ENCODE measurements around the gene GBP2.

Gene GBP2

DNA sequence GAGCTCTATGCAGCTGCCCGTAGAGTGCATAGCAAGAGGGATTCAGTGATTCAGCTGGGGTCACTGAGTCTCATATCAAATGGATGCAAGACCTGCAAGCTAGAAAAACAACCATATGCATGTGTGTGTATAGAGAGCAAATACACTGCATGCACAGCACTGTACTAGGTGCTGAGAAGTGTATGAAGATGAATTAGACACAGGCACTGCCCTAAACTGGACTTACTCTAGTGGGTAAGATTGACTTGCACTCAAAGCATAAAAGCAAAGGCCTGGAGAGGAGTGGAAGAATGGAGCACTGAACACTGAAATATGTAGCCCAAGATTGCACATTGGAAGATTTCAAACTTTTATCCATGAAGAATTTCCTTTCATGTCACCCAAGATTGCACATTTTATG, 55.4 kb downstream of the GBP2 start:
- H3K27ac ChIP-seq (ENCODE audit: extremely low read depth, low read depth, low read length): no peak overlapping the region
- H3K4me1 ChIP-seq (ENCODE audit: control insufficient read depth, insufficient read depth, low read length): no peaks in the 10 kb centered on the region
- no peaks in the 10 kb centered on the region for H3K9me3 ChIP-seq (ENCODE audit: control insufficient read depth, insufficient read depth, low read depth, low read length)
- CTCF ChIA-PET: no interaction called here
- POLR2A ChIA-PET: no interaction called here
- no peaks in the 10 kb centered on the region for H3K36me3 ChIP-seq (ENCODE audit: control insufficient read depth in 2 of 2, insufficient read depth in 1 of 2, low read length in 2 of 2)
- TF ChIP-seq ZNF626 (tag by site-specific recombination; IDR thresholded peaks at IDR 0.05) (no peak), ZNF571 (tag by site-specific recombination; IDR thresholded peaks at IDR 0.05) (no peak), ZNF555 (tag by site-specific recombination; conservative IDR thresholded peaks at IDR 0.05) (no peak), ZNF146 (tag by site-specific recombination; IDR thresholded peaks at IDR 0.05) (no peak), ZNF530 (tag by site-specific recombination; IDR thresholded peaks at IDR 0.05; ENCODE audit: low read depth) (no peak), ZNF404 (tag by site-specific recombination; IDR thresholded peaks at IDR 0.05) (no peak), GLIS1 (tag by site-specific recombination; IDR thresholded peaks at IDR 0.05) (no peak), ZNF677 (tag by site-specific recombination; IDR thresholded peaks at IDR 0.05) (no peak), ZNF214 (tag by site-specific recombination; IDR thresholded peaks at IDR 0.05; ENCODE audit: borderline replicate concordance) (no peak), ZNF302 (tag by site-specific recombination; IDR thresholded peaks at IDR 0.05; ENCODE audit: low read depth) (no peak), ZNF23 (tag by site-specific recombination; IDR thresholded peaks at IDR 0.05; ENCODE audit: borderline replicate concordance) (no peak), ZNF2 (tag by site-specific recombination; IDR thresholded peaks at IDR 0.05) (no peak)
- TF ChIP-seq, protein P1, sequence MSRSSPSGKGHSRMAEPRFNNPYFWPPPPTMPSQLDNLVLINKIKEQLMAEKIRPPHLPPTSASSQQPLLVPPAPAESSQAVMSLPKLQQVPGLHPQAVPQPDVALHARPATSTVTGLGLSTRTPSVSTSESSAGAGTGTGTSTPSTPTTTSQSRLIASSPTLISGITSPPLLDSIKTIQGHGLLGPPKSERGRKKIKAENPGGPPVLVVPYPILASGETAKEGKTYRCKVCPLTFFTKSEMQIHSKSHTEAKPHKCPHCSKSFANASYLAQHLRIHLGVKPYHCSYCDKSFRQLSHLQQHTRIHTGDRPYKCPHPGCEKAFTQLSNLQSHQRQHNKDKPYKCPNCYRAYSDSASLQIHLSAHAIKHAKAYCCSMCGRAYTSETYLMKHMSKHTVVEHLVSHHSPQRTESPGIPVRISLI (tag by site-specific recombination; IDR thresholded peaks at IDR 0.05): no peak
- TF ChIP-seq, protein P2, sequence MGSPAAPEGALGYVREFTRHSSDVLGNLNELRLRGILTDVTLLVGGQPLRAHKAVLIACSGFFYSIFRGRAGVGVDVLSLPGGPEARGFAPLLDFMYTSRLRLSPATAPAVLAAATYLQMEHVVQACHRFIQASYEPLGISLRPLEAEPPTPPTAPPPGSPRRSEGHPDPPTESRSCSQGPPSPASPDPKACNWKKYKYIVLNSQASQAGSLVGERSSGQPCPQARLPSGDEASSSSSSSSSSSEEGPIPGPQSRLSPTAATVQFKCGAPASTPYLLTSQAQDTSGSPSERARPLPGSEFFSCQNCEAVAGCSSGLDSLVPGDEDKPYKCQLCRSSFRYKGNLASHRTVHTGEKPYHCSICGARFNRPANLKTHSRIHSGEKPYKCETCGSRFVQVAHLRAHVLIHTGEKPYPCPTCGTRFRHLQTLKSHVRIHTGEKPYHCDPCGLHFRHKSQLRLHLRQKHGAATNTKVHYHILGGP (tag by site-specific recombination; IDR thresholded peaks at IDR 0.05): no peak
- TF ChIP-seq, protein P3, sequence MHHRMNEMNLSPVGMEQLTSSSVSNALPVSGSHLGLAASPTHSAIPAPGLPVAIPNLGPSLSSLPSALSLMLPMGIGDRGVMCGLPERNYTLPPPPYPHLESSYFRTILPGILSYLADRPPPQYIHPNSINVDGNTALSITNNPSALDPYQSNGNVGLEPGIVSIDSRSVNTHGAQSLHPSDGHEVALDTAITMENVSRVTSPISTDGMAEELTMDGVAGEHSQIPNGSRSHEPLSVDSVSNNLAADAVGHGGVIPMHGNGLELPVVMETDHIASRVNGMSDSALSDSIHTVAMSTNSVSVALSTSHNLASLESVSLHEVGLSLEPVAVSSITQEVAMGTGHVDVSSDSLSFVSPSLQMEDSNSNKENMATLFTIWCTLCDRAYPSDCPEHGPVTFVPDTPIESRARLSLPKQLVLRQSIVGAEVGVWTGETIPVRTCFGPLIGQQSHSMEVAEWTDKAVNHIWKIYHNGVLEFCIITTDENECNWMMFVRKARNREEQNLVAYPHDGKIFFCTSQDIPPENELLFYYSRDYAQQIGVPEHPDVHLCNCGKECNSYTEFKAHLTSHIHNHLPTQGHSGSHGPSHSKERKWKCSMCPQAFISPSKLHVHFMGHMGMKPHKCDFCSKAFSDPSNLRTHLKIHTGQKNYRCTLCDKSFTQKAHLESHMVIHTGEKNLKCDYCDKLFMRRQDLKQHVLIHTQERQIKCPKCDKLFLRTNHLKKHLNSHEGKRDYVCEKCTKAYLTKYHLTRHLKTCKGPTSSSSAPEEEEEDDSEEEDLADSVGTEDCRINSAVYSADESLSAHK (tag by site-specific recombination; IDR thresholded peaks at IDR 0.05): no peak
- no peak overlapping the region for H3K4me3 ChIP-seq (ENCODE audit: low read depth, low read length)

DNA sequence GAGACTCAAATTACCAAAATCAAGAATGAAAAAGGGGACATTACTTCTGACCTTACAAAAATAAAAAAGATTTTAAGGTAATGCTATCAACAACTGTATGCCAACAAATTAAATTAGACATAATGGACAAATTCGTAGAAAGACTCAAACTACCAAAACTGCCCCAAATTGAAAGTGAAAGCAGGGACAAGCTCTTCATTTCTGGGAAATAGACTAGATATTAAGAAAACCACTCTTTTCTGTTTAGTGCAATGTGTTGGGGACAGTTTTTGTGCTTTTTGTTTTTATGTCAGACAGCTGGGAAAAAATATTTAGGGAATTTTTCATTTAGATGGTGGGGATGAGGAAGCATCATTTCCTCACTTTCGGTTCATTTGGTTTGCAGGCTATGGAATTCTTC, 56.0 kb downstream of the GBP2 start:
- POLR2A ChIA-PET: no interaction called here
- CTCF ChIA-PET: no interaction called here
- Histone ChIP-seq H3K4me1 (ENCODE audit: control insufficient read depth, insufficient read depth, low read length) (no peaks in the 10 kb centered on the region), H3K9me3 (ENCODE audit: control insufficient read depth, insufficient read depth, low read depth, low read length) (no peaks in the 10 kb centered on the region), H3K27ac (ENCODE audit: extremely low read depth, low read depth, low read length) (no peak overlapping the region), H3K36me3 (ENCODE audit: control insufficient read depth in 2 of 2, insufficient read depth in 1 of 2, low read length in 2 of 2) (no peaks in the 10 kb centered on the region), H3K4me3 (ENCODE audit: low read depth, low read length) (no peak overlapping the region)
- TF ChIP-seq, protein P4, sequence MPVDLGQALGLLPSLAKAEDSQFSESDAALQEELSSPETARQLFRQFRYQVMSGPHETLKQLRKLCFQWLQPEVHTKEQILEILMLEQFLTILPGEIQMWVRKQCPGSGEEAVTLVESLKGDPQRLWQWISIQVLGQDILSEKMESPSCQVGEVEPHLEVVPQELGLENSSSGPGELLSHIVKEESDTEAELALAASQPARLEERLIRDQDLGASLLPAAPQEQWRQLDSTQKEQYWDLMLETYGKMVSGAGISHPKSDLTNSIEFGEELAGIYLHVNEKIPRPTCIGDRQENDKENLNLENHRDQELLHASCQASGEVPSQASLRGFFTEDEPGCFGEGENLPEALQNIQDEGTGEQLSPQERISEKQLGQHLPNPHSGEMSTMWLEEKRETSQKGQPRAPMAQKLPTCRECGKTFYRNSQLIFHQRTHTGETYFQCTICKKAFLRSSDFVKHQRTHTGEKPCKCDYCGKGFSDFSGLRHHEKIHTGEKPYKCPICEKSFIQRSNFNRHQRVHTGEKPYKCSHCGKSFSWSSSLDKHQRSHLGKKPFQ (tag by site-specific recombination; IDR thresholded peaks at IDR 0.05): no peak
- TF ChIP-seq ZNF311 (tag by site-specific recombination; IDR thresholded peaks at IDR 0.05; ENCODE audit: borderline replicate concordance) (no peak), ZNF16 (tag by site-specific recombination; IDR thresholded peaks at IDR 0.05; ENCODE audit: low read depth) (no peak), ZNF248 (tag by site-specific recombination; IDR thresholded peaks at IDR 0.05) (no peak), ZNF175 (tag by site-specific recombination; IDR thresholded peaks at IDR 0.05) (no peak), ZNF600 (tag by site-specific recombination; IDR thresholded peaks at IDR 0.05) (no peak), GLIS2 (tag by site-specific recombination; IDR thresholded peaks at IDR 0.05) (no peak), GFI1B (tag by site-specific recombination; IDR thresholded peaks at IDR 0.05) (no peak), KLF9 (tag by site-specific recombination; IDR thresholded peaks at IDR 0.05; ENCODE audit: low read depth) (no peak), ZBTB48 (tag by site-specific recombination; IDR thresholded peaks at IDR 0.05) (no peak), ZNF558 (tag by site-specific recombination; IDR thresholded peaks at IDR 0.05) (no peak), ZNF670 (tag by site-specific recombination; IDR thresholded peaks at IDR 0.05; ENCODE audit: low read depth) (no peak), ZNF830 (tag by site-specific recombination; IDR thresholded peaks at IDR 0.05; ENCODE audit: low read depth) (no peak), ZFP37 (tag by site-specific recombination; IDR thresholded peaks at IDR 0.05) (no peak), ZNF548 (tag by site-specific recombination; IDR thresholded peaks at IDR 0.05) (no peak)
- TF ChIP-seq, protein P5, sequence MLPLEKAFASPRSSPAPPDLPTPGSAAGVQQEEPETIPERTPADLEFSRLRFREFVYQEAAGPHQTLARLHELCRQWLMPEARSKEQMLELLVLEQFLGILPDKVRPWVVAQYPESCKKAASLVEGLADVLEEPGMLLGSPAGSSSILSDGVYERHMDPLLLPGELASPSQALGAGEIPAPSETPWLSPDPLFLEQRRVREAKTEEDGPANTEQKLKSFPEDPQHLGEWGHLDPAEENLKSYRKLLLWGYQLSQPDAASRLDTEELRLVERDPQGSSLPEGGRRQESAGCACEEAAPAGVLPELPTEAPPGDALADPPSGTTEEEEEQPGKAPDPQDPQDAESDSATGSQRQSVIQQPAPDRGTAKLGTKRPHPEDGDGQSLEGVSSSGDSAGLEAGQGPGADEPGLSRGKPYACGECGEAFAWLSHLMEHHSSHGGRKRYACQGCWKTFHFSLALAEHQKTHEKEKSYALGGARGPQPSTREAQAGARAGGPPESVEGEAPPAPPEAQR (tag by site-specific recombination; IDR thresholded peaks at IDR 0.05): no peak
